GM23248 (cell line): Measurements from ENCODE around the gene KCNS1. TPM values are rescaled to one million over a fixed set of nuclear protein-coding genes. Genes with fewer than 3 reads are reported as not detected.

Experiments used
- DNase-seq: peaks from one replicate; pipeline ENCODE4 v3.0.0-alpha.2; 2015
- H2AFZ ChIP-seq: fragments of 200-600 bp; sonication (generic); 2 replicates; pipeline ENCODE4 v1.6.1; 2016; ENCODE audit warnings: antibody characterized with exemption
- H3F3A ChIP-seq: fragments of 200-600 bp; sonication (generic); 2 replicates; pipeline ENCODE4 v1.6.1; 2016; ENCODE audit warnings: mild to moderate bottlenecking, antibody characterized with exemption, mixed run types; ENCODE audit not compliant: insufficient read depth
- H3K27ac ChIP-seq: fragments of 200-600 bp; sonication (generic); 2 replicates; pipeline ENCODE4 v1.5.1; 2016; ENCODE audit warnings: mild to moderate bottlenecking
- H3K27me3 ChIP-seq: fragments of 200-600 bp; sonication (generic); replicated peaks from 2 replicates; pipeline ENCODE4 v1.6.1; 2016; ENCODE audit warnings: mild to moderate bottlenecking; ENCODE audit not compliant: insufficient read depth
- H3K36me3 ChIP-seq: fragments of 200-600 bp; sonication (generic); 2 replicates; pipeline ENCODE4 v1.6.1; 2016; ENCODE audit warnings: low read depth, mild to moderate bottlenecking
- H3K4me1 ChIP-seq: fragments of 200-600 bp; sonication (generic); 2 replicates; pipeline ENCODE4 v1.6.1; 2016; ENCODE audit warnings: mild to moderate bottlenecking; ENCODE audit not compliant: insufficient read depth
- H3K4me2 ChIP-seq: fragments of 200-600 bp; sonication (generic); one replicate; pipeline ENCODE4 v1.6.1; 2016; ENCODE audit warnings: mild to moderate bottlenecking; ENCODE audit not compliant: unreplicated experiment
- H3K4me3 ChIP-seq: fragments of 200-600 bp; sonication (generic); 2 replicates; pipeline ENCODE4 v1.5.1; 2016; ENCODE audit warnings: mild to moderate bottlenecking
- H3K79me2 ChIP-seq: fragments of 200-600 bp; sonication (generic); 2 replicates; pipeline ENCODE4 v1.6.1; 2016; ENCODE audit warnings: mild to moderate bottlenecking; ENCODE audit not compliant: insufficient read depth
- H3K9ac ChIP-seq: fragments of 200-600 bp; sonication (generic); 2 replicates; pipeline ENCODE4 v1.6.1; 2016; ENCODE audit warnings: mild to moderate bottlenecking
- H3K9me2 ChIP-seq: fragments of 200-600 bp; sonication (generic); 2 replicates; pipeline ENCODE4 v1.6.1; 2016; ENCODE audit warnings: mixed run types, mild to moderate bottlenecking, moderate library complexity; ENCODE audit not compliant: insufficient read depth
- H3K9me3 ChIP-seq: fragments of 200-600 bp; sonication (generic); one replicate; pipeline ENCODE4 v1.6.1; 2017; ENCODE audit warnings: low read depth
- H4K20me1 ChIP-seq: fragments of 200-600 bp; sonication (generic); 2 replicates; pipeline ENCODE4 v1.6.0; 2016; ENCODE audit not compliant: insufficient read depth
- EZH2 ChIP-seq: fragments of 200-600 bp; sonication (generic); IDR thresholded peaks from 2 replicates; pipeline ENCODE4 v1.6.1; 2018; ENCODE audit warnings: antibody characterized with exemption, mild to moderate bottlenecking; ENCODE audit not compliant: insufficient read depth, poor library complexity, severe bottlenecking
- EZH2phosphoT487 ChIP-seq: fragments of 200-600 bp; sonication (generic); IDR thresholded peaks from 2 replicates; pipeline ENCODE4 v1.6.1; 2018; ENCODE audit warnings: antibody characterized with exemption, moderate library complexity, mild to moderate bottlenecking, low read depth; ENCODE audit not compliant: insufficient read depth
- WGBS, 2 experiments: methylation state at CpG; one replicate each; pipeline ENCODE4 v1.1.6; 2015 to 2017; ENCODE audit warnings: low lambda C conversion rate in 2 of 2, low coverage in 1 of 2; ENCODE audit errors: missing lambda C conversion rate in 2 of 2; 5-methylcytosine and 5-hydroxymethylcytosine counted together
- in situ Hi-C: fragments of 300-500 bp; cut with MboI; formaldehyde crosslinking; loops from 2 replicates; pipeline ENCODE4 v1.15.0; 2020
- polyA plus RNA-seq: library from polyadenylated mRNA; unstranded; fragments of >200 nt; fragmentation: Nextera tagmentation; extraction: Ambion mirVana; gene quantifications from 2 replicates; pipeline ENCODE4 v1.2.1, GENCODE V29; 2016
- total RNA-seq: library from RNA; depleted of rRNA; stranded (reverse); fragments of >200 nt; shearing (Covaris generic); gene quantifications from 2 replicates; pipeline ENCODE4 v1.2.3, GENCODE V29; 2014; rRNA removed

The KCNS1 gene
- total and polyA plus RNA-seq, 2 experiments from 2014 or later, result 0.11 to 0.55 TPM

- H3K79me2 ChIP-seq, result peaks cover 37% of the 10 kb centered on the region
- no peak overlapping the region for H3K4me3 ChIP-seq
- H3K4me1 ChIP-seq, result peaks cover 58% of the 10 kb centered on the region
- H2AFZ ChIP-seq, result 0 out of 2 replicates have a peak overlapping the region, but pooled peaks have one; percentile 32
- peak overlapping the region; percentile 36 for H3K4me2 ChIP-seq
- 0 out of 2 replicates have a peak overlapping the region, but pooled peaks have one; percentile 2 for H3K27ac ChIP-seq
- no peaks in the 10 kb centered on the region for H3K9me3 ChIP-seq
- no peaks in the 10 kb centered on the region for H3K9me2 ChIP-seq
- TF ChIP-seq EZH2phosphoT487, result no peak
- no peak for TF ChIP-seq EZH2
- DNase-seq, result peak; percentile 90
- H3K27me3 ChIP-seq, result no peaks in the 10 kb centered on the region
- H4K20me1 ChIP-seq, result no peaks in the 10 kb centered on the region
- H3F3A ChIP-seq, result peaks cover 37% of the 10 kb centered on the region
- WGBS, 2 experiments, result 15 to 17% methylated on average over 5 of the region's 5 CpGs
- in situ Hi-C loops, result loop anchor here (10.0 to 25.0 kb wide), 3 partner anchors 51 to 393 kb away; no protein-coding TSS in a partner anchor
- peak overlapping the region; percentile 44 for H3K9ac ChIP-seq
- H3K36me3 ChIP-seq, result 0 out of 2 replicates have a peak, but pooled peaks cover 3% of the 10 kb centered on the region
These were observed 56.8 kb downstream of the KCNS1 start for GRCh38 chr20:45044084-45044573.

DNA sequence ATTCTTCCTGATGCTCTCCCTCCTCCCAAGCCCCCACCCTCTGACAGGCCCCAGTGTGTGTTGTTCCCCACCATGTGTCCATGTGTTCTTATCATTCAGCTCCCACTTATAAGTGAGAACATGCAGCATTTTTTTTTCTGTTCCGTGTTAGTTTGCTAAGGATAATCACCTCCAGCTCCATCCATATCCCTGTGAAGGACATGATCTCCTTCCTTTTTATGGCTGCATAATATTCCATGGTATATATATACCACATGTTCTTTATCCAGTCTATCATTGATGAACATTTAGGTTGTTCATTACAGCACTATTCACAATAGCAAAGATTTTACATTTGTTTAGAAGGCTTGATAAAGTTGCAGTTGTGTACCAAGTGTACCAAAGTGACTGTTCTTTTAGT, 57.9 kb downstream of the KCNS1 start:
- TF ChIP-seq EZH2phosphoT487, result no peak
- no peak for TF ChIP-seq EZH2
- H3K79me2 ChIP-seq, result peaks cover 37% of the 10 kb centered on the region
- H3K9me3 ChIP-seq, result no peaks in the 10 kb centered on the region
- peaks cover 42% of the 10 kb centered on the region for H3F3A ChIP-seq
- H3K36me3 ChIP-seq, result 0 out of 2 replicates have a peak, but pooled peaks cover 3% of the 10 kb centered on the region
- no peaks in the 10 kb centered on the region for H4K20me1 ChIP-seq
- H3K27me3 ChIP-seq, result no peaks in the 10 kb centered on the region
- in situ Hi-C loops, result loop anchor here (10.0 to 25.0 kb wide), 3 partner anchors 52 to 394 kb away; no protein-coding TSS in a partner anchor
- WGBS, 2 experiments, result 100% methylated on average over 1 of the region's 1 CpG
- H3K27ac ChIP-seq, result no peak overlapping the region
- peaks cover 67% of the 10 kb centered on the region for H3K4me1 ChIP-seq
- H2AFZ ChIP-seq, result no peak overlapping the region
- no peak overlapping the region for H3K4me3 ChIP-seq
- H3K9ac ChIP-seq, result no peak overlapping the region
- DNase-seq, result no peak
- H3K4me2 ChIP-seq, result no peak overlapping the region
- no peaks in the 10 kb centered on the region for H3K9me2 ChIP-seq

Other genes starting within 250 kb of the KCNS1 start
- gene YWHAB, start 215.4 kb downstream of the KCNS1 start, total RNA-seq, result 95.0 and 116 TPM in 2 replicates
- 425 and 445 TPM in 2 replicates for gene YWHAB, start 215.4 kb downstream of the KCNS1 start, polyA plus RNA-seq
- gene PABPC1L, start 191.1 kb downstream of the KCNS1 start, total RNA-seq, result 5.9 and 33.5 TPM in 2 replicates
- gene PABPC1L, start 191.1 kb downstream of the KCNS1 start, polyA plus RNA-seq, result 7.8 and 10.4 TPM in 2 replicates
- gene TOMM34, start 140.7 kb downstream of the KCNS1 start, total RNA-seq, result 53.0 and 63.8 TPM in 2 replicates
- gene TOMM34, start 140.7 kb downstream of the KCNS1 start, polyA plus RNA-seq, result 63.4 and 69.9 TPM in 2 replicates
- 21.9 and 30.4 TPM in 2 replicates for gene STK4, start 134.6 kb downstream of the KCNS1 start, total RNA-seq
- 33.4 and 35.1 TPM in 2 replicates for gene STK4, start 134.6 kb downstream of the KCNS1 start, polyA plus RNA-seq
- gene WFDC5, start 14.0 kb upstream of the KCNS1 start, total RNA-seq, result not detected in 2 replicates
- gene WFDC5, start 14.0 kb upstream of the KCNS1 start, polyA plus RNA-seq, result not detected in 2 replicates
- gene WFDC12, start 23.3 kb upstream of the KCNS1 start, total RNA-seq, result not detected in 2 replicates
- not detected in 2 replicates for gene WFDC12, start 23.3 kb upstream of the KCNS1 start, polyA plus RNA-seq
- gene PI3, start 73.8 kb upstream of the KCNS1 start, total RNA-seq, result 1.5 TPM in 1 of 2 replicates, not detected in the other
- not detected in 2 replicates for gene PI3, start 73.8 kb upstream of the KCNS1 start, polyA plus RNA-seq
- gene SEMG1, start 105.9 kb upstream of the KCNS1 start, total RNA-seq, result not detected in 2 replicates
- gene SEMG1, start 105.9 kb upstream of the KCNS1 start, polyA plus RNA-seq, result not detected in 2 replicates
- not detected in 2 replicates for gene SEMG2, start 120.2 kb upstream of the KCNS1 start, total RNA-seq
- not detected in 2 replicates for gene SEMG2, start 120.2 kb upstream of the KCNS1 start, polyA plus RNA-seq
- gene SLPI, start 153.4 kb upstream of the KCNS1 start, total RNA-seq, result 1.7 TPM in 1 of 2 replicates, not detected in the other
- 3.4 and 3.7 TPM in 2 replicates for gene SLPI, start 153.4 kb upstream of the KCNS1 start, polyA plus RNA-seq
- gene RBPJL, start 205.7 kb upstream of the KCNS1 start, total RNA-seq, result not detected in 2 replicates
- gene RBPJL, start 205.7 kb upstream of the KCNS1 start, polyA plus RNA-seq, result not detected in 2 replicates
- not detected in 2 replicates for gene MATN4, start 207.2 kb upstream of the KCNS1 start, total RNA-seq
- 0.09 TPM in 1 of 2 replicates, not detected in the other for gene MATN4, start 207.2 kb upstream of the KCNS1 start, polyA plus RNA-seq
- gene SDC4, start 247.3 kb upstream of the KCNS1 start, total RNA-seq, result 368 and 410 TPM in 2 replicates
- 454 and 461 TPM in 2 replicates for gene SDC4, start 247.3 kb upstream of the KCNS1 start, polyA plus RNA-seq